H1 (cell line): ENCODE results near the gene ACSL4.

ENCODE experiments used
- BACH1 ChIP-seq: IDR thresholded peaks from 2 replicates; pipeline ENCODE4 v1.6.1; 2012; ENCODE audit warnings: low read length, improper control_type of control experiment
- BCL11A ChIP-seq, 2 experiments: IDR thresholded peaks; one replicate each; pipeline ENCODE4 v1.6.1; 2011; ENCODE audit warnings: low read depth in 2 of 2, low read length in 2 of 2, mild to moderate bottlenecking in 2 of 2
- CEBPB ChIP-seq: IDR thresholded peaks from 2 replicates; pipeline ENCODE4 v1.6.1; 2012; ENCODE audit warnings: low read depth, low read length
- EGR1 ChIP-seq: IDR thresholded peaks from 2 replicates; pipeline ENCODE4 v1.6.1; 2011; ENCODE audit warnings: low read depth, low read length, borderline replicate concordance
- EZH2 ChIP-seq: fragments of 200-600 bp; sonication (generic); IDR thresholded peaks from 2 replicates; pipeline ENCODE4 v1.7.1; 2012; ENCODE audit warnings: low read depth, mild to moderate bottlenecking, moderate library complexity, low read length, inconsistent platforms; ENCODE audit not compliant: severe bottlenecking
- KDM1A ChIP-seq: fragments of 200-600, 300-600 bp; sonication (generic); IDR thresholded peaks from 2 replicates; pipeline ENCODE4 v1.7.1; 2016; ENCODE audit warnings: mild to moderate bottlenecking, low read length, borderline replicate concordance
- SIRT6 ChIP-seq: IDR thresholded peaks from one replicate; pipeline ENCODE4 v1.7.1; 2012; ENCODE audit warnings: low read length, inconsistent platforms
- TBP ChIP-seq: IDR thresholded peaks from 2 replicates; pipeline ENCODE4 v1.6.1; 2011; ENCODE audit warnings: low read depth, low read length, improper control_type of control experiment
- TCF12 ChIP-seq: IDR thresholded peaks from 2 replicates; pipeline ENCODE4 v1.6.1; 2011; ENCODE audit warnings: low read depth, mild to moderate bottlenecking, low read length
- YY1 ChIP-seq: IDR thresholded peaks from 2 replicates; pipeline ENCODE4 v1.6.1; 2011; ENCODE audit warnings: low read depth, mild to moderate bottlenecking, low read length
- TF ChIP-seq, protein P1 (sequence below): IDR thresholded peaks from 2 replicates; pipeline ENCODE4 v1.6.1; 2011; ENCODE audit warnings: low read depth, mild to moderate bottlenecking, low read length; ENCODE audit not compliant: insufficient read depth
- TF ChIP-seq, protein P2 (sequence below), 3 experiments: IDR thresholded peaks; 1 replicate in 2 of 3; 2 replicates in 1 of 3; pipeline versions ENCODE4 v1.5.1 to v1.6.1; 2011; ENCODE audit warnings: low read length in 3 of 3, mild to moderate bottlenecking in 3 of 3, inconsistent platforms in 2 of 3, low read depth in 1 of 3, moderate library complexity in 1 of 3; ENCODE audit not compliant: insufficient read depth in 1 of 3; ENCODE audit errors: control extremely low read depth in 1 of 3

DNA sequence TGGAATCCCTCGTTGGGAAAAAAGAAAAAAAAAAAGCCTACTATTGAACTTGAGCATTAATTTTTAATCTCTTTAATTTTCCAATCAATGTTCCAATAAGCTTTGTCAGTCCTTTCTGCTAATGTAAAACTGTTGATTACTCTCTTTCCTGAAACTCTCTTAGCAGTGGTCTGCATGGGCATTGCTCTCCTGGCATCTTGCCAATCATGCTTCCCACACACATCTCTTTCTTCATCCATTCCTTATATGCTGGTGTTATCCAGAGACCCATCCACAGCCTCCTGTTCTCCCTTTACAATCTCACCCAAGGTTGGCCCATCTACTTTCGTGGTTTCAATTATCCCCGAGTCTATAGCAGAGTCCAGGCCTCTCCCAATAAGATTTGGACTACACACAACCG is 76.3 kb downstream of the ACSL4 start:
- TF ChIP-seq CEBPB = no peak
- TF ChIP-seq, protein P1, sequence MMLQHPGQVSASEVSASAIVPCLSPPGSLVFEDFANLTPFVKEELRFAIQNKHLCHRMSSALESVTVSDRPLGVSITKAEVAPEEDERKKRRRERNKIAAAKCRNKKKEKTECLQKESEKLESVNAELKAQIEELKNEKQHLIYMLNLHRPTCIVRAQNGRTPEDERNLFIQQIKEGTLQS = no peak
- TF ChIP-seq, protein P2, sequence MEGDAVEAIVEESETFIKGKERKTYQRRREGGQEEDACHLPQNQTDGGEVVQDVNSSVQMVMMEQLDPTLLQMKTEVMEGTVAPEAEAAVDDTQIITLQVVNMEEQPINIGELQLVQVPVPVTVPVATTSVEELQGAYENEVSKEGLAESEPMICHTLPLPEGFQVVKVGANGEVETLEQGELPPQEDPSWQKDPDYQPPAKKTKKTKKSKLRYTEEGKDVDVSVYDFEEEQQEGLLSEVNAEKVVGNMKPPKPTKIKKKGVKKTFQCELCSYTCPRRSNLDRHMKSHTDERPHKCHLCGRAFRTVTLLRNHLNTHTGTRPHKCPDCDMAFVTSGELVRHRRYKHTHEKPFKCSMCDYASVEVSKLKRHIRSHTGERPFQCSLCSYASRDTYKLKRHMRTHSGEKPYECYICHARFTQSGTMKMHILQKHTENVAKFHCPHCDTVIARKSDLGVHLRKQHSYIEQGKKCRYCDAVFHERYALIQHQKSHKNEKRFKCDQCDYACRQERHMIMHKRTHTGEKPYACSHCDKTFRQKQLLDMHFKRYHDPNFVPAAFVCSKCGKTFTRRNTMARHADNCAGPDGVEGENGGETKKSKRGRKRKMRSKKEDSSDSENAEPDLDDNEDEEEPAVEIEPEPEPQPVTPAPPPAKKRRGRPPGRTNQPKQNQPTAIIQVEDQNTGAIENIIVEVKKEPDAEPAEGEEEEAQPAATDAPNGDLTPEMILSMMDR (IDR thresholded peaks at IDR 0.05; ENCODE audit: control extremely low read depth in 1 of 3, insufficient read depth in 1 of 3, low read depth in 1 of 3, low read length in 3 of 3) = no peak
- no peak for TF ChIP-seq SIRT6
- no peak for TF ChIP-seq KDM1A
- no peak for TF ChIP-seq YY1
- no peak for TF ChIP-seq EZH2
- no peak for TF ChIP-seq EGR1
- TF ChIP-seq BCL11A (IDR thresholded peaks at IDR 0.05; ENCODE audit: low read depth in 2 of 2, low read length in 2 of 2) = no peak
- no peak for TF ChIP-seq TBP
- no peak for TF ChIP-seq BACH1
- TF ChIP-seq TCF12 = no peak
